Vagina (tissue), 2 donors: ENCODE results near the gene ADCY1.

Source experiments
- POLR2AphosphoS5 ChIP-seq, 2 donors: sonication (generic); formaldehyde crosslinking; IDR thresholded peaks; one replicate each; pipeline ENCODE4 v1.9.0; 2017; ENCODE audit warnings: antibody characterized with exemption in 2 of 2, mild to moderate bottlenecking in 2 of 2, low read depth in 1 of 2; ENCODE audit not compliant: insufficient read depth in 1 of 2
- TF ChIP-seq, protein P1 (sequence below), 3 experiments: fragments of 450-650 bp in 2 of 3; fragments of 200-600 bp in 1 of 3; sonication (generic) in 1 of 3; IDR thresholded peaks; one replicate each; pipeline ENCODE4 v1.5.1; 2017 to 2019; ENCODE audit warnings: antibody characterized with exemption in 3 of 3, mild to moderate bottlenecking in 2 of 3, moderate library complexity in 2 of 3

DNA sequence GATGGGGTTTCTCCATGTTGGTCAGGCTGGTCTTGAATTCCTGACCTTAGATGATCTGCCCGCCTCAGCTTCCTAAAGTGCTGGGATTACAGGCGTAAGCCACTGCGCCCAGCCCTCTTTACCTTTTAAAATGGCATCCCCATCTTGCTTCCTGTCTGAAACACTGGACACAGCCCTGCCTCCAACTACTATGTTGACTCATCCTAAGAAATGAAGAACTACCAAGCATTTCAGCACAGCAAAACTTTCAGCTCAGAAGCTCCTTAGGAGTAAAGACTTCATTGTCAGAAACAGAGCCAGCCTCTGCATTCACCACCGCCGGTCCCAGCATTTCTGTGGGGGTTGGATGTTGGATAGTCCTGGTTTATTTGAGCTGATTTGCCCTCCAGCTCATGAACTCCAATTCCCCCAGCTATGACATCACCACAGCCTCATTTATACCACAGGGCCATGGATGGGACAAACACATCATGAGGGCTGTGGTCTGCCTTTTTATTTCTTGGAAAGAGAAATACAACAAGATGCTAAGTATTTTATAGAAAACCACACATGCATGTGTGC, 123.5 kb downstream of the ADCY1 start:
- TF ChIP-seq, protein P1, sequence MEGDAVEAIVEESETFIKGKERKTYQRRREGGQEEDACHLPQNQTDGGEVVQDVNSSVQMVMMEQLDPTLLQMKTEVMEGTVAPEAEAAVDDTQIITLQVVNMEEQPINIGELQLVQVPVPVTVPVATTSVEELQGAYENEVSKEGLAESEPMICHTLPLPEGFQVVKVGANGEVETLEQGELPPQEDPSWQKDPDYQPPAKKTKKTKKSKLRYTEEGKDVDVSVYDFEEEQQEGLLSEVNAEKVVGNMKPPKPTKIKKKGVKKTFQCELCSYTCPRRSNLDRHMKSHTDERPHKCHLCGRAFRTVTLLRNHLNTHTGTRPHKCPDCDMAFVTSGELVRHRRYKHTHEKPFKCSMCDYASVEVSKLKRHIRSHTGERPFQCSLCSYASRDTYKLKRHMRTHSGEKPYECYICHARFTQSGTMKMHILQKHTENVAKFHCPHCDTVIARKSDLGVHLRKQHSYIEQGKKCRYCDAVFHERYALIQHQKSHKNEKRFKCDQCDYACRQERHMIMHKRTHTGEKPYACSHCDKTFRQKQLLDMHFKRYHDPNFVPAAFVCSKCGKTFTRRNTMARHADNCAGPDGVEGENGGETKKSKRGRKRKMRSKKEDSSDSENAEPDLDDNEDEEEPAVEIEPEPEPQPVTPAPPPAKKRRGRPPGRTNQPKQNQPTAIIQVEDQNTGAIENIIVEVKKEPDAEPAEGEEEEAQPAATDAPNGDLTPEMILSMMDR (IDR thresholded peaks at IDR 0.05): no peak
- TF ChIP-seq POLR2AphosphoS5 (IDR thresholded peaks at IDR 0.05; ENCODE audit: insufficient read depth in 1 of 2, low read depth in 1 of 2): no peak
